GM19397 (cell line): ENCODE measurements around the gene FNIP2.

Source experiments
- ATAC-seq: cut with Tn5 transposase; IDR thresholded peaks from one replicate; pipeline ENCODE4 v1.9.1; 2021; ENCODE audit warnings: mild to moderate bottlenecking, moderate library complexity; ENCODE audit not compliant: unreplicated experiment

The FNIP2 gene

DNA sequence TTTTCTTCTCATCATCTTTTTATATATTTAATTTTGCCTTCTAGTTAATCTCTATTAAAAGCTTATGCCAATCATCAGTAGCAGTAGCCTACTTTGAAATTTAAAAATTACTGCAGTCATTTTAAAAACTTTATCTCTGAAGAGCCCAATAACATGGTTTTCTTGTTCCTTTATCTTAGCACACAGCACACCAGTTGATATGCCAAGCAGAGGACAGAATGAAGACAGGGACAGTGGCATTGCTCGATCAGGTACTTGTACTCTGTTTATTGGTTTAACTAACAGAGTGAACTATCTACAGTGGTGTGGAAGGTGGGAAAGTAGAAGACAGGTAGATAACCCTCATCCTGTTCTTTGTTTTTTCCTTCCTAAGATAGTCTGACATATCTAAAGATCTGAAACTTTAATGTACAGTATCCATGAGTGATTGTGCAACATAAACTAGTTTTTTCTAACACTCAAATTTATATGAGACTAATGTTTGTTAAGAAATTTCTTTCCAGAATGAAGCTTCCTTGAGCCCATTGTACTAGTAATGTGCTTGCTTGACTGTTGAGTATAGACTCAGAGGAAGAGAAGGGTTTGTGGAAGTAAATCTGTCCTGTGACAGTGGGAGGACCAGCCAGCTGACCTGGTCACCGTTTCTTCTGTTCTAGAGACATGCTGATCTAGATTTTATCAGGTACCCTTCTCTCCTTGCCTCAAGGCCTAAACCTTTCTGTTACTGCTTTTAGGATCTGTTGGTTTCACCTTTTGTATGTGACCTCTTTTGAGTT lies 66.6 kb downstream of the FNIP2 start:
- ATAC-seq = no peak

DNA sequence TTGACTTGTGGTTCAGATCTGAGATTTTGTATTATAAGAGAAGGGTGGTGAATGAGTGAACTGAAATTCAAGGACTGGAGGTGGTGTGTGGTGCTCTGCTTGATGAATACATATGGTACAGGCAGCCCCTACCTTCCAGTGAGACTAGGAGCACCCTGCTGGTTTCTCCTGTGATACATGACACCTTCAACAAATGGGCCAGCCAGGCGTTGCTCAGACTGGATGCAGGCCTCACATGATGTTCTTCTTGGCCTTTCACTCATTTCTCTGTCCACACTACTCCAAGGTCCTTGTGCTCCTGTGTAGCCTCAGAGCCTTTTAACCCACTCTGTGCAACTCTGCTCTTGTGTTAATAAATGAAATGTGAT lies 67.2 kb downstream of the FNIP2 start:
- ATAC-seq = no peak

GRCh38 chr4:158836828-158837449 lies 68.1 kb downstream of the FNIP2 start:
- no peak for ATAC-seq

- ATAC-seq = no peak
Observed at GRCh38 chr4:158837527-158838141, 68.8 kb downstream of the FNIP2 start.

- ATAC-seq = no peak
Observed at GRCh38 chr4:158840131-158840530, 71.3 kb downstream of the FNIP2 start.

DNA sequence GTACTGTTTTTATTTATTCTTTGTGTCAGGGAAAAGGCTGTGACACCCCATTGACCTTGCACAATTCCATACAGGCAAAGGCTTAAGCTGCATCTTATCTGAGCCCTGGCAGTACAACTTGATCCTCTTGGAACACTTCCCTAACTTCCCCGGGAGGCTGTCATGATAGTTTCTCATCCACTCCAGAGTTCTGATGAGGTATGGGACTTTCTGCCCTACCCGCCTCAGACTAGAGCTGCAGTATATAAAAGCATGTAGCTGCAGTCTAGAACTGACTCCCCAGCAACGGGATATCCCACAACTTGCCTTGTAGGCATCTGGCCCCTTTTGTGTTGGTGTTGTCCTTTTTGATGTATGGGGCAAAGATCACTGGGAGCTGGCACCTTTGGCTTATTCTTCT lies 72.7 kb downstream of the FNIP2 start:
- ATAC-seq = no peak

DNA sequence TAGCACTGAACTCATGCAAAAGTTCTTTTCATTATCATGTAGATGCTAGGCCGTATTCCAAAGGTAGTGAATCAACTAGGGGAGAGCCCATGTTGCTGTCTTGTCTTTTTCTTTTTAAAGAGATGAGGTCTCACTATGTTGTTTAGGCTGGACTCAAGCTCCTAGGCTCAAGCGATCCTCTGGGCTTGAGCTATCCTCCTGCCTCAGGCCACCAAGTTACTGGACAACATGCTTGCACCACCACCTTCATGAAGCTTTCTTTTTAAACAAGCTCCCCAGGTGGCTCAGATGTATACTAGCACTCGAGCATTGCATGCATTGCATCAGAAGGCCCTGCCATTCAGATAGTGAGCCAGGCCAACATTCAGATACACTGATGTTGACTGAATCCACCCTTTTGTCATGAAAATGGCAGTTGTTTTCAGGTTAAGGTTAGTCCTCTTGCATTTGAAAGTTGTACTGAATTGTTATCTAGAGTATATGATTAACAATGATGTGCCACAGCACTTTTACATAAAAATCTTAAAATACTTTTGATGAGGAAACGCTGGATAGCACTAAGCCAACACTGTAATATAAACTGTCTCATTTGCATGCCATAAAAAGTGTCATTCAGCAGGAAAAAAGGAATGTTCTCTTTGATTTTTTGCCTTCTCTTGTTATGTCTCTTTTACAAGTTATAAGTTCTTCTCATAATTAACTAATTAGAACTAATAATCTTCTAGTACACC lies 76.7 kb downstream of the FNIP2 start:
- no peak for ATAC-seq

GRCh38 chr4:158847535-158847934 lies 78.7 kb downstream of the FNIP2 start:
- no peak for ATAC-seq

DNA sequence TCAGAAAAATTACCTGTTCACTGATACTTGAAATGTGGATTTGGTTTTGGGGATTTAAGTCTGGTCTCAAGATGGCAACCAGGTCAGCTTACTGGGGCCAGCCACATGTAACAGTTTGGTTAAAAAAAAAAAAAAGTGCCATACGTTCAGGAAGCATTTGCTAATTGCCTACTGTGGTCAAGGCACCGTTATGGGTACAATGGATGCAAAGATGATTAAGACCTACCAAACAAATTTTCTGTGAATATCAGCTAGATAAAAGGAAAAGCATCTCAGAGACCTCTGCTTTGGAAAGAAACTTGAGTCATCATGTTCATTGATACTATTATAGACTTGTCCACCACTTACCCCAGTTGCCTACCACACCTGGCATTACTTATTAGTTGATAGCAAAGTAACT lies 80.9 kb downstream of the FNIP2 start:
- ATAC-seq = no peak

DNA sequence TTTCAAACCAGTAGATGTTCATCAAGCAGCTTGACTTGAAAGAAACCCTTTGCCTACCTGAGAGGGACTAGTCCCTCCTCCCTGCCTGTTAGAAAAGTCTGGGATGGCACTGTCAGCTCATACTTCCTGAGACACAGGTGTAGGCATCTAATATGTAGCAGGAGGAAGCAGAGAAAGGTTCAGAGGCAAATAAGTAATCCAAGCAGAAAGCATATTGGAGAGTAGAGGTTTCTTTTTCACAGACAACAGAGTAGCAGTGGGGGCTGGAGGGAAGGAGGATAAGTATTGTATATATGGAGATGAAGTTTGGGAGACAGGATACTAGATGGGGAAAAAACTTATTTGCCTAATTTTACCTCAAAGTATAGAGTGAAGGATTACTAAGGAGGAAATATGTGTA lies 81.5 kb downstream of the FNIP2 start:
- no peak for ATAC-seq

- no peak for ATAC-seq
Observed at GRCh38 chr4:158850800-158851644, 82.2 kb downstream of the FNIP2 start.

DNA sequence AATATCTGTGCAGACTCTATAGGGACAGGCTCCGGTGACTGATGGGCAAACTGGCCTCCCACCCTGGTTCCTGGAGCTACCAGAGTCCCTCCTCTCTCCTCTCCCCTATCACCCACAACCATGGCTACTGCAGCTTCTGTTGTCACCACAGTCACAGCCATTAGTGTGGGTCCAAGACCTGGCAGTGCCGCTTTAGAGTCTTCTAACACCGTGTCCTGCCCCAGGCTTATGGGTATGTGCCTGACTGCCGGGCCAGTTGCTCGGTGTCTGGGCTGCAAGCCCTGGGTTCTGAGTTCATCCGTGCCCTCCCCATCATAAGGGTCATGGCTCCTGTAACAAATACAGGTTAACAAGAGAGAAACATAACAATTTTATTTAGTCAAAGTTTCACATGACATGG lies 85.4 kb downstream of the FNIP2 start:
- ATAC-seq = no peak

- ATAC-seq = no peak
Observed at GRCh38 chr4:158856852-158857251, 88.0 kb downstream of the FNIP2 start.

- no peak for ATAC-seq
Observed at GRCh38 chr4:158857951-158858350, 89.1 kb downstream of the FNIP2 start.

DNA sequence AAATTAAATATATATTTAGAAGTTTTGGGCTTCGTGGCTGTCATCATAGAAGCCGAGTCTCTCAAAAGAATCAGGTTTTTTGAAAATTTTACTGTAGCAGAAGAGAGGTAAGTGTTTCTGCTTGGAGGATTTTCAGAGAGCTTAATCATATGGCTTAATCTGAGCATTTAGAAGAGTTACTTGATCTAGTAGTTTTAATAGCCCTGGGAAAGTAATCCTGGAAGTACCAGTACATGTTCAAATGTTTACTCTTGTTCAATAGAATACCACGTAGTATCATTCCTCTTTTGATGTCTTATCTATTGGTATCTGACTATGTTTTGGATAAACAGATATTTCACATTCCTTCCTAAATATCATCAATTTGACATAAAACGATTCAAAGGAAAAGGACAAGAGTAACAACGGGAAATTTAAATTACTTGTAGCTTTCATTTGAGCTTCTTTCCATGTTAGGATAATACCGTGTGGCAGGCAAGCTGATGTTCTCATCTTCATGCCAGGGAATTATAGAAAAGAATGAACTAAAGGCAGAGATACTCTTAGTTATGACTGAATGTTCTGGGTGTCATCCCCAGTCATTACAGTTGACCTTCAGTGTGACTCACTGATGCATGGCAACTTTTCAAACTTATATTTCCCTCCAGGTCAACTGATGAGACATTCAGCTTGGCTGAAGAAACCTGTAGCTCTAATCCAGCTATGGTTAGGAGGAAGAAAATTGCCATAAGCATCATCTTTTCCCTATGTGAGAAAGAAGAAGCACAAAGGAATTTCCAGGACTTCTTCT lies 89.8 kb downstream of the FNIP2 start:
- ATAC-seq = no peak

DNA sequence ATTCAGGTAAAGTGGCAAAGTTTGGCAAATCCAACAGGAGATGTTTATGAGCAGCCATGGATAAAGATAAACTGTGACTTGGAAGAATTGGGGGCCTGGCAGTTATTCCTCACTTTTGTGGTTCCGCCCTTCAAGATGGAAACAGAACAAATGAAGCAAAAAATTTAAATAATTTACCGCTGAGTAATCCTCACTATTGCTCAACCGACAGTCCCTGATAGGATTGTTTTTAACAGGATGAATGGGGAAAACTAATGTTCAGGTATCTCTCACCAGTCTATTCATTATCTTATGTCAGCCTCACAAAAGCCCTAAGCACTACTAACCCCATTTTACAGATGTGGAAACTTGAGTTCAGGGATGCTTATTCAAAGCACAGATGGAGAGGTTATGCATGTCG lies 90.8 kb downstream of the FNIP2 start:
- no peak for ATAC-seq

- ATAC-seq = peak; percentile 72
Observed at GRCh38 chr4:158860856-158861255, 92.0 kb downstream of the FNIP2 start.

- ATAC-seq = peak; percentile 62
Observed at GRCh38 chr4:158861281-158861680, 92.5 kb downstream of the FNIP2 start.

- no peak for ATAC-seq
Observed at GRCh38 chr4:158861766-158862165, 92.9 kb downstream of the FNIP2 start.

DNA sequence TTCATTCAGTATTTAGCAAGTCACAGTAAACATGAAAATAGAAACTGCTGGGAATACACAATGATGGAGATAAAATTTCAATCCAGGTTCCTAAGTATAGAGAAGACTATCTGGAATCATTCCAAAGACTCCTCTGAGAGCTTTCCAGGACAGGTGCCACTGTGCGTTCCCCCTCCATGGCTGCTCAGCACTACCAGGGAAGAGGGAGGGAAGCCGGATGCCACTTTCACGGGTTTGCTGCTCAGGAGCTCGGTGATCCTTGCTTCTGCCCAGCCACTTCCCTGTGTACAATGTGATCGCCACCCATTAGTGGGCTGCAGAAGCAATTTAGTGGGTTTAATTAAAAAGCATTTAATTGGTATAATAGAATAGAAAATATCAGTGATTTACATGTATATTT lies 94.5 kb downstream of the FNIP2 start:
- no peak for ATAC-seq
